ENCODE data around the gene FLNB. TPM values are rescaled to one million over a fixed set of nuclear protein-coding genes. Genes with fewer than 3 reads are reported as not detected.

The FLNB gene
- total and polyA plus RNA-seq, 2 of the 8 experiments (the other 6 are each of a cell fraction or from before 2014, with no cell fraction given), result 72.3 to 118 TPM

DNA sequence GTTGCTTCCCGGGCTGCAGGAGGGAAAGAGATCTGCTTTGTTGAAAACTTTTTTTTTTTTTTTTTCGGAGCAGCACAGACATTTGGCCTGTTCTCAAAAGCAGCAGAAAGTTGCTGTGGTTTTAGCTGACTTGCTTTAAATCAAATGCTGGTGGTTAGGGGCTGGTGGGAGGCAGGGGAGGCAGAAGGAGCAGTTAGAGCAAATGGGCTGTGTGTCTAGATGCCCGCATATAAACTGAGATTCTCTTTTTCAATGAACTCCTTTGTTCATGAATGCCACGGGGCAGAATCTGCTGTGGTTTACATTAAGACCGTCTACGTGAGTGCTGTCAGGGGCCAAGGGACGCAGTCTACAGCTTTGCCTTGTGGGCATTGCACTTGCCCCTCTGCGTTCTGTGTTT, 95.9 kb downstream of the FLNB start (continued):
- TF ChIP-seq, protein P1, sequence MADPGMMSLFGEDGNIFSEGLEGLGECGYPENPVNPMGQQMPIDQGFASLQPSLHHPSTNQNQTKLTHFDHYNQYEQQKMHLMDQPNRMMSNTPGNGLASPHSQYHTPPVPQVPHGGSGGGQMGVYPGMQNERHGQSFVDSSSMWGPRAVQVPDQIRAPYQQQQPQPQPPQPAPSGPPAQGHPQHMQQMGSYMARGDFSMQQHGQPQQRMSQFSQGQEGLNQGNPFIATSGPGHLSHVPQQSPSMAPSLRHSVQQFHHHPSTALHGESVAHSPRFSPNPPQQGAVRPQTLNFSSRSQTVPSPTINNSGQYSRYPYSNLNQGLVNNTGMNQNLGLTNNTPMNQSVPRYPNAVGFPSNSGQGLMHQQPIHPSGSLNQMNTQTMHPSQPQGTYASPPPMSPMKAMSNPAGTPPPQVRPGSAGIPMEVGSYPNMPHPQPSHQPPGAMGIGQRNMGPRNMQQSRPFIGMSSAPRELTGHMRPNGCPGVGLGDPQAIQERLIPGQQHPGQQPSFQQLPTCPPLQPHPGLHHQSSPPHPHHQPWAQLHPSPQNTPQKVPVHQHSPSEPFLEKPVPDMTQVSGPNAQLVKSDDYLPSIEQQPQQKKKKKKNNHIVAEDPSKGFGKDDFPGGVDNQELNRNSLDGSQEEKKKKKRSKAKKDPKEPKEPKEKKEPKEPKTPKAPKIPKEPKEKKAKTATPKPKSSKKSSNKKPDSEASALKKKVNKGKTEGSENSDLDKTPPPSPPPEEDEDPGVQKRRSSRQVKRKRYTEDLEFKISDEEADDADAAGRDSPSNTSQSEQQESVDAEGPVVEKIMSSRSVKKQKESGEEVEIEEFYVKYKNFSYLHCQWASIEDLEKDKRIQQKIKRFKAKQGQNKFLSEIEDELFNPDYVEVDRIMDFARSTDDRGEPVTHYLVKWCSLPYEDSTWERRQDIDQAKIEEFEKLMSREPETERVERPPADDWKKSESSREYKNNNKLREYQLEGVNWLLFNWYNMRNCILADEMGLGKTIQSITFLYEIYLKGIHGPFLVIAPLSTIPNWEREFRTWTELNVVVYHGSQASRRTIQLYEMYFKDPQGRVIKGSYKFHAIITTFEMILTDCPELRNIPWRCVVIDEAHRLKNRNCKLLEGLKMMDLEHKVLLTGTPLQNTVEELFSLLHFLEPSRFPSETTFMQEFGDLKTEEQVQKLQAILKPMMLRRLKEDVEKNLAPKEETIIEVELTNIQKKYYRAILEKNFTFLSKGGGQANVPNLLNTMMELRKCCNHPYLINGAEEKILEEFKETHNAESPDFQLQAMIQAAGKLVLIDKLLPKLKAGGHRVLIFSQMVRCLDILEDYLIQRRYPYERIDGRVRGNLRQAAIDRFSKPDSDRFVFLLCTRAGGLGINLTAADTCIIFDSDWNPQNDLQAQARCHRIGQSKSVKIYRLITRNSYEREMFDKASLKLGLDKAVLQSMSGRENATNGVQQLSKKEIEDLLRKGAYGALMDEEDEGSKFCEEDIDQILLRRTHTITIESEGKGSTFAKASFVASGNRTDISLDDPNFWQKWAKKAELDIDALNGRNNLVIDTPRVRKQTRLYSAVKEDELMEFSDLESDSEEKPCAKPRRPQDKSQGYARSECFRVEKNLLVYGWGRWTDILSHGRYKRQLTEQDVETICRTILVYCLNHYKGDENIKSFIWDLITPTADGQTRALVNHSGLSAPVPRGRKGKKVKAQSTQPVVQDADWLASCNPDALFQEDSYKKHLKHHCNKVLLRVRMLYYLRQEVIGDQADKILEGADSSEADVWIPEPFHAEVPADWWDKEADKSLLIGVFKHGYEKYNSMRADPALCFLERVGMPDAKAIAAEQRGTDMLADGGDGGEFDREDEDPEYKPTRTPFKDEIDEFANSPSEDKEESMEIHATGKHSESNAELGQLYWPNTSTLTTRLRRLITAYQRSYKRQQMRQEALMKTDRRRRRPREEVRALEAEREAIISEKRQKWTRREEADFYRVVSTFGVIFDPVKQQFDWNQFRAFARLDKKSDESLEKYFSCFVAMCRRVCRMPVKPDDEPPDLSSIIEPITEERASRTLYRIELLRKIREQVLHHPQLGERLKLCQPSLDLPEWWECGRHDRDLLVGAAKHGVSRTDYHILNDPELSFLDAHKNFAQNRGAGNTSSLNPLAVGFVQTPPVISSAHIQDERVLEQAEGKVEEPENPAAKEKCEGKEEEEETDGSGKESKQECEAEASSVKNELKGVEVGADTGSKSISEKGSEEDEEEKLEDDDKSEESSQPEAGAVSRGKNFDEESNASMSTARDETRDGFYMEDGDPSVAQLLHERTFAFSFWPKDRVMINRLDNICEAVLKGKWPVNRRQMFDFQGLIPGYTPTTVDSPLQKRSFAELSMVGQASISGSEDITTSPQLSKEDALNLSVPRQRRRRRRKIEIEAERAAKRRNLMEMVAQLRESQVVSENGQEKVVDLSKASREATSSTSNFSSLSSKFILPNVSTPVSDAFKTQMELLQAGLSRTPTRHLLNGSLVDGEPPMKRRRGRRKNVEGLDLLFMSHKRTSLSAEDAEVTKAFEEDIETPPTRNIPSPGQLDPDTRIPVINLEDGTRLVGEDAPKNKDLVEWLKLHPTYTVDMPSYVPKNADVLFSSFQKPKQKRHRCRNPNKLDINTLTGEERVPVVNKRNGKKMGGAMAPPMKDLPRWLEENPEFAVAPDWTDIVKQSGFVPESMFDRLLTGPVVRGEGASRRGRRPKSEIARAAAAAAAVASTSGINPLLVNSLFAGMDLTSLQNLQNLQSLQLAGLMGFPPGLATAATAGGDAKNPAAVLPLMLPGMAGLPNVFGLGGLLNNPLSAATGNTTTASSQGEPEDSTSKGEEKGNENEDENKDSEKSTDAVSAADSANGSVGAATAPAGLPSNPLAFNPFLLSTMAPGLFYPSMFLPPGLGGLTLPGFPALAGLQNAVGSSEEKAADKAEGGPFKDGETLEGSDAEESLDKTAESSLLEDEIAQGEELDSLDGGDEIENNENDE (IDR thresholded peaks at IDR 0.05; ENCODE audit: insufficient replicate concordance, low read length), result no peak
- no peak for TF ChIP-seq PHF8 (conservative IDR thresholded peaks at IDR 0.05; ENCODE audit: low read depth, low read length)
